ENCODE data around the gene MST1.
"Not testable (repeated sequence)": the region's sequence is repeated elsewhere in the genome, so short reads cannot be mapped to it uniquely, and the experiment has no call there.

The MST1 gene

GRCh38 chr3:49700453-49701128, 11.3 kb upstream of the MST1 start:
- DNase-seq, result no peak

- no peak for DNase-seq
These were observed 10.7 kb upstream of the MST1 start for GRCh38 chr3:49700014-49700413.

GRCh38 chr3:49699281-49699979, 10.2 kb upstream of the MST1 start:
- DNase-seq, result no peak

GRCh38 chr3:49695350-49696015, 6.2 kb upstream of the MST1 start:
- DNase-seq, result not testable (repeated sequence)

GRCh38 chr3:49694409-49695070, 5.3 kb upstream of the MST1 start:
- DNase-seq, result not testable (repeated sequence)

GRCh38 chr3:49691481-49691880, 2.2 kb upstream of the MST1 start:
- not testable (repeated sequence) for DNase-seq

GRCh38 chr3:49690856-49691255, 1.6 kb upstream of the MST1 start:
- not testable (repeated sequence) for DNase-seq

GRCh38 chr3:49689908-49690624, 792 bp upstream of the MST1 start:
- DNase-seq, result not testable (repeated sequence)

- not testable (repeated sequence) for DNase-seq
These were observed 782 bp downstream of the MST1 start for GRCh38 chr3:49688338-49689045.

- not testable (repeated sequence) for DNase-seq
These were observed 1.9 kb downstream of the MST1 start for GRCh38 chr3:49687424-49687795.

GRCh38 chr3:49686769-49687423, 2.4 kb downstream of the MST1 start:
- not testable (repeated sequence) for DNase-seq

- DNase-seq, result not testable (repeated sequence)
These were observed 2.9 kb downstream of the MST1 start for GRCh38 chr3:49686346-49686745.

GRCh38 chr3:49685846-49686245, 3.4 kb downstream of the MST1 start:
- DNase-seq, result not testable (repeated sequence)

- not testable (repeated sequence) for DNase-seq
These were observed 4.2 kb downstream of the MST1 start for GRCh38 chr3:49685103-49685502.

- not testable (repeated sequence) for DNase-seq
These were observed 4.8 kb downstream of the MST1 start for GRCh38 chr3:49684453-49684852.

- no peak for DNase-seq
These were observed 6.1 kb downstream of the MST1 start for GRCh38 chr3:49683162-49683561.

- no peak for DNase-seq
These were observed 7.7 kb downstream of the MST1 start for GRCh38 chr3:49681543-49681942.

GRCh38 chr3:49681232-49681522, 8.1 kb downstream of the MST1 start:
- DNase-seq, result no peak

- DNase-seq, result no peak
These were observed 8.6 kb downstream of the MST1 start for GRCh38 chr3:49680493-49681231.

GRCh38 chr3:49675912-49676311, 13.4 kb downstream of the MST1 start:
- no peak for DNase-seq

GRCh38 chr3:49674497-49674983, 14.7 kb downstream of the MST1 start:
- DNase-seq, result no peak

Data from NCI-H82 (cell line).